HG03175 (cell line): Measurements from ENCODE around the gene QTRT2.

Source experiments
- ATAC-seq: cut with Tn5 transposase; IDR thresholded peaks from one replicate; pipeline ENCODE4 v1.9.1; 2021; ENCODE audit warnings: mild to moderate bottlenecking, moderate library complexity; ENCODE audit not compliant: unreplicated experiment

The QTRT2 gene

DNA sequence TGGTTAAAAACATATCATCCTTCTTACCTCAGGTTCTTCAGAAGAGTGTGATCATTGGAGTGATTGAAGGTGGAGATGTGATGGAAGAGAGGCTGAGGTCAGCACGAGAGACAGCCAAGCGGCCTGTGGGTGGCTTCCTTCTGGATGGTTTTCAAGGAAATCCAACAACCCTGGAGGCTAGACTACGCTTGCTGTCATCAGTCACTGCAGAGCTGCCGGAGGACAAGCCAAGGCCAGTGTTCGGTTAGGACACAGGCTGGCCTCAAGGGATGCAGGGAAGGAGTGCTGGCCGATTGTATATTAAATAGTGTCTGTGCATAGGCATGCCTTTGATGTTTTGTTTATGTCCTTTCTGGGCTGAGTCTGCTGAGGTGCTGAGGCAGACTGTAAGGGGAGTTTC lies 20.2 kb downstream of the QTRT2 start:
- no peak for ATAC-seq

DNA sequence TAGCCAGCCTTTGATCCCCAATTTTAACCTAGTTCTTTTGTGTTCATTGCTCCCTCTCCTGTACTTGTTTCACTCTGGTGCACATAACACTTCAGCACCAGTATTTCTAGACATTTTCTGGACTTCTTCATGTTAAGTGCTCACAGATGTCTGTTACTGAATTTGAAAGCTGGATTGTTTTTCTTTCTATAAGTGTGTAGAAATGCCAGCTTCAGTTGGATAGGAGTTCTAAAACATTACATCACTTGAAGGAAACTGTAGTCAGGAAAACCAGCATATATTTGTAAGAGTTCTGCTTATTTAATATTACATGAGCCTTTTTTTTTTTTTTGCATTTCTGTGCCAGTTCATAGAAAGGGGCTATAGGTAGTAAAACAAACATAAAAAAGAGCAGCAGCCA lies 21.6 kb downstream of the QTRT2 start:
- no peak for ATAC-seq

DNA sequence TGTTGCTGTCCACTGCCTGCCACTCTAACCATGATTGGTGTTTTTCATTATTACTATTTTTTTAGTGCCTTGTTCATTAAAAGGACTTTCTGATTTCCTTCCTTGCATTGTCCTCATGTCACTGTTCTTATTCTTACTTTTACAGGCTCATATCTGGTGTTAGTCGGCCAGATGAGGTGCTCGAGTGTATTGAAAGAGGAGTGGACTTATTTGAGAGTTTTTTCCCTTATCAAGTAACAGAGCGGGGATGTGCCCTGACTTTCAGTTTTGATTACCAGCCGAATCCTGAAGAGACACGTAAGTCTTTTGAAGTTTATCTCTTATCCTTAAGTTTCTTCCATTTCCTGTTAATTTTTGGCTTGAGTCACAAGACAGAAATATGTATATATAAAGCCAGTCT lies 23.2 kb downstream of the QTRT2 start:
- ATAC-seq = no peak

DNA sequence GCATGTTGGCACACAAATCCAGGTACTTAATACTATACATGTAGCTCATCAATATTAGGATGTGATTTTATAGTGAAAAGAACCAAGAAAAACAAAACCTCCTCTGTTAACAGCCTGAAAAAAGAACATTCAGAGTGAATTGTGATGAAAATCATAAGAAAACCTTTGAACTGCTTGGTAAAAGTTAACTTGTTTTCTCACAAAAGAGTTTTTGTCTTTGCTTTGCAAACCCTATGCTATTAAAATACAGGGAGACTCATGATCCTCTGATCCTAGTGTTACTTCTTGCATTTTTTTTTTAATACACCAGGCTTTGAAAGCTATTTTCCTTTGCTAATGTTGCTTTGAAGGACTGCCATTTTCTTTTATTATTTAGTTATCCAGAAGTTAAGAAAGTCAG lies 23.7 kb downstream of the QTRT2 start:
- no peak for ATAC-seq

DNA sequence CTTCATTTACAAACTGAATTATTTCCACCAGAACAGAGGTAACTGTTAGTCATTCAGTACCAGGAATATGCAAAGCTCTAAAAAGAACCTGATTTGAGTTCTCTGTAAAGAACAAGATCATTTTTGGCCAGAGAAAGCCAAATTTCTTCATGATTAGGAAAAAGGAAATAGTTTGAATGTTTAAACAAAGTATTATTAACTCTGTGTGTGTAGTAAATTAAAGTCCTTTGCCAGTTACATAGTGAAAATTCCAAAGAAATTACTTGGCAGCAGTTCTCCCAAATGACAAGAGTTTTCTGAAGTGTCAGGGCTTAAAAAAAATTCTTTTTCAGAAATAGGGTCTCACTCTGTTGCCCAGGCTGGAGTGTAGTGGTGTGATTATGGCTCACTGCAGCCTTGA lies 24.5 kb downstream of the QTRT2 start:
- ATAC-seq = no peak

DNA sequence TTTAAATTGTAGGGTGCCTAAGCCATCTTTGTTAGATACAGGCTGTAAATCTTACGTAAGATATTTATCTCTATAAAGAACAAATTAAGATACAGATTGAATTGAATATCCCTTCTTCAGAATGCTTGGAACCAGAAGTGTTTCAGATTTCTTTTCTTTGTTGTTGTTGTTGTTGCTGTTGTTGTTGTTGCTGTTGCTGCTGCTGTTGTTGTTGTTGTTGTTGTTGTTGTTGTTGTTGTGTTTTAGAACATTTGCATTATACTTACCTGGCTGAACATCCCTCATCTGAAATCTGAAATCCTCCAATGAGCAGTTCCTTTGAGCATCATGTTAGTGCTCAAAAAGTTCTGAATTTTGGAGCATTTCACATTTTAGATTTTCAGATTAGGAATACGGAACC lies 26.6 kb downstream of the QTRT2 start:
- ATAC-seq = no peak

DNA sequence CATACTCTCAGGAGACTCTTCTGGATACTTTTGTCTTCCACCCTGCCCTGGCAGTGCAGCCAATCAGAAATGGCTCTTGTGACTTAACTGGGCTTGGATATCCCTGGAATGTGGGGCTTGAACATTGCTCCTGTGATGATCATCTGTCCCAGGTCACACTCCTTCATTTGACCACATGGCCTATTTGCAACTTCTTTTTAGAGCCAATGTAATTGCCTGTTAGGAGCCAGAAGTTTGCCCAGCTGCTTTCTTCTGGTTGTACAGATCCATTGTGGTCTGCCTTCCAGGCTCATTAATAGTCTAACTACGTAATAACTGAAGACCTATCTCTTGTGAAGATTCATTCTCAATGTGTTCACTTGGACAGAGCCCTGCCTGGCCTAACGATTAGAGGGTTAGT lies 29.8 kb downstream of the QTRT2 start:
- ATAC-seq = no peak

DNA sequence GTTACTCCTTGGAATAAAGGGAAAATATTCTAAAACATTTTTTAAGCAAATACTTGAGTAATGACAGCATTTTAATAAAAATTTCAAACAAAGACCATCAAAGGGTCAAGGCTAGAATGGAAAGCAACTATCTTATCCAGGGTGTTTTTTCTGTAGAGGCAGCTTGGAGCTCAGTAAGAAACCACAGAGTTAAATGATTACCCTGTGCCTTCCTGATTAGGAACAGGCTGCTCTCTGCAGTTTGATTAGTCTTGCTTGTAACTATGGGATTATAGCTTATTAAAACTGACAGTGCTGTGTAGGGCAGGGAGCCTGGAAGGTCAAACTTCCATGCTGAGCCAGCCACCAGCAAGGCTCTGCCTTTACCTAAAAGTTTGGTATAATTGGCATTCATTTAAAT lies 33.1 kb downstream of the QTRT2 start:
- ATAC-seq = no peak

DNA sequence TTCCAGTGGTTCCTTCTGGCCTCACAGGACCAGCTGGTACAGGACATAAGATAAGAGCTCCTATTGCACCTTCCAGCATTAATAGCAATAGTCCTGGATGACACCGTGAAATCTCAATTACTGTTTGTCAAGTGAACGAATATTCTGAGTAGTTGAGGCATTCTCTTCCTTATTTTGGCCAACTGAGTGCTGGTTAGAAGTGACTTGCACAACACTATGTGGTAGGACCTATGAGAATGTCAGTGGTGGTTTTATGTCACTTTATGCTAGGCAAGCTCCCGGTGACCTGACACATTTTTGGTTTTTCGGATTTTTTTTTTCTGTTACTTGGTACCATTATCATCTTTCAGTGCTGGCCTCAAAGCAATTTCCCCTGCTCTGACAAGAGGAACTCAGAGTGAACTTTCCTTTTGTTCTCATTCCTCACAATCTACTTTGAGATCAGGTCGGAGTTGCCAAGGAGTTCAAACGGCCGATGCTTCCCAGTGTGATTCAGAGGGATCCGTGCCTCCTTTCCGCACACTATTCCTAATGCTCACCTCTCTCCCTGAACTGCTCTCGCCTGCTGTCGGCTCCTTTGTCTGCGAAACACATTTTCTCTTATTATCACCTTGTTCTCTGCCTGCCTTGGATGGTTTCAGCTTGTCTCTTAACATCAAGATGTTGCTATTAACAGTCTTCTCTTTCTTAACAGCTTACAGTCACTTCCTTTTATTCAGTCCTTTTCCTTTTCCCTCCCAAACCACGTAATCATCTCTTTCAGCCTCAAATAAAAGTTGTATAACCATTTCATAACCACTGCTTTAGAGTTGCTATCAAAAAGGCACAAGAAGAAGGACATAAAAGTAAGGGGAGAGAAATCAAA lies 35.8 kb downstream of the QTRT2 start:
- no peak for ATAC-seq

DNA sequence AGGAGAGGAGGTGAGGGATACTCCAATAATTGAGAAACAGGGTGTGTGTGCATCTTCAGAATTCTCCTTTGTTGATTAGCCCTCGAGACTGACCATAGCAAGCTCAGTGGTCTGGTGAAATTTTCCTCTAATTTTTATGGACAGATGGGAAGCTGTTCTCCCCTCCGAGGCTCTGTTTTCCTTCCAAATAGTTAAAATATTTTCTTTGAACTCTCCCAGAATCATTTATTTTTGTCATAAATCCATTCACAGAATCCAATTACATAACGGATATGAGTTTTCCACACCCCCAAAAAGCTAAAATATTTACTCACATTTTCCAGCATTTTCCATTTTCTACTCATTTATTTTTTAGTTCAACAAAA lies 36.5 kb downstream of the QTRT2 start:
- no peak for ATAC-seq

DNA sequence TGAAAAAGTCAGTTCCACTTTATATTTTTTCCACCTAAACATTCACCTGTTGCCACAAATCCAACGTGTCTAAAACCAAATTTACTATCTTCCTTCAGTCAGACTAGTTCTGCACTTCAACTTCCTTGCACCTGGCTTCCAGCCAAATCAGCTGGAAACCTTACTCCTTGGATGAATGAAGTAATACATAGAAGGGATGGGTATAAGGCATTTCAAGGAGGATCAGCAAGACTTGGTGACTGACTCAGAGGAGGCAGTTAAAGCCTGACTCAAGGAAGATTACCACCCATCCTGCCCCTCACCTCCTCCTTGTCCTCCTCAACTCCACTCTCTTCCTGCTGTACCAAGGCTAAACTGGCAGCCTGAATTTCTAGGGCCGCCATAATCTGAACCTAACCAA lies 37.1 kb downstream of the QTRT2 start:
- no peak for ATAC-seq

DNA sequence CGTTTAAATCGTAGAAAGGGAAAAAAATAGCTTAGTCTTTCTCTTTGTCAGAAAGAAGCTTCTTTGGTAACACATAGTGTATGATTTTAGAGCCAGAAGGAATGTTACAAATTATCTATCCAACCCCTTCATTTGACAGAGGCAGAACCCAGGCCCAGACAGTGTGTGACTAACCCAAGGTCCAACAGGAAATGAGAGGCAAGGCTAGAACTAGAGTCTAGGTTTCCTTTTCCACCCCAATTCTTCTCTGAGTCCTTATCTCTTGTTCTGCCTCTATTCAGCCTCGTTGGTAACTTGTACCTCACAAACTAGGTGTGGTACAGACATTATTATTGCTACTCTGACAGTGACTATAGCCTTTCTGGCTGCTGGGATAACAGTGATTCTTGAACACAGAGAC lies 39.3 kb downstream of the QTRT2 start:
- no peak for ATAC-seq

DNA sequence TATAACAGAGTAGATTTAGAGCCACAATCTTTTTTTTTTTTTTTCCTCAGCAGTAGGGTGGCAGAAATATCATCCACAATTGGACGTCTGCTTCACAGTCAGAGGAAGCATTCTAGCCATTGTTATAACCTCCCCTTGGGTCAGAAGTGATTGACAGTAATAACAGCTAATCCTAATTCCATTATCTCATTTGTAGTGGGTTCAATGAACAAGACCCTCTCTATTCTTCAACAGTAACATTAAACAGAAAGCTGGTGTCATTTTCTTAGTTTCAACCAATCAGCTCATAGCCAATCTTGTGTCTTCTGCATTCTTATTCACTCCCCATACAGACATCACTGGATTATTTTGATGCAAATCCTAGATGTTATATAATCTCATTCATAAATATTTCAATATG lies 44.6 kb downstream of the QTRT2 start:
- no peak for ATAC-seq

DNA sequence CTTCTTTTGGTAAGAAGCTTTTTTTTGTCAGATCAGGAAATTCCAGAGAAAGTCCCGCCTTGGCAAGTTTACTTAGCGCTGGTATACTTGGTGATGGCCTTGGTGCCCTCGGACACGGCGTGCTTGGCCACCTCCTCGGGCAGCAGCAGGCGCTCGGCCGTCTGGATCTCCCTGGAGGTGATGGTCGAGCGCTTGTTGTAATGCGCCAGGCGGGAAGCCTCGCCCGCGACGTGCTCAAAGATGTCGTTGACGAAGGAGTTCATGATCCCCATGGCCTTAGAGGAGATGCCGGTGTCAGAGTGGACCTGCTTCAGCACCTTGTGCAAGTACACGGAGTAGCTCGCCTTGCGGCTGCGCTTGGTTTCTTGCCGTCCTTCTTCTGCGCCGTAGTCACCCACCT lies 46.6 kb downstream of the QTRT2 start:
- ATAC-seq = no peak

DNA sequence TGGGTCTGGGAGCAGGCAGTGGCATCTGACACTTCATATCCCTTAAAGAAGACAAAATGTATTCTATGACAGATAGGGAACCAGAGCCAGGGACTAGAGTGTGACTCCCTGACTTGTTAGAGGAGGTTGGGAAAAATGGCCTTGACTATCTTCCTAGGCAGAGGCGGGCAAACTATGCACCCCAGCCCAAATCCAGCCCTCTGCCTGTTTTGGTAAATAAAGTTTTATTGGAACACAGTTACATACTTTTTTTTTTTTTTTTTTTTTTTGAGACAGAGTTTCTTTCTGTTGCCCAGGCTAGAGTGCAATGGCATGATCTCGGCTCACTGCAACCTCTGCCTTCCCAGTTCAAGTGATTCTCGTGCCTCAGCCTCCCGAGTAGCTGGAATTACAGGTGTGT lies 47.3 kb downstream of the QTRT2 start:
- no peak for ATAC-seq

DNA sequence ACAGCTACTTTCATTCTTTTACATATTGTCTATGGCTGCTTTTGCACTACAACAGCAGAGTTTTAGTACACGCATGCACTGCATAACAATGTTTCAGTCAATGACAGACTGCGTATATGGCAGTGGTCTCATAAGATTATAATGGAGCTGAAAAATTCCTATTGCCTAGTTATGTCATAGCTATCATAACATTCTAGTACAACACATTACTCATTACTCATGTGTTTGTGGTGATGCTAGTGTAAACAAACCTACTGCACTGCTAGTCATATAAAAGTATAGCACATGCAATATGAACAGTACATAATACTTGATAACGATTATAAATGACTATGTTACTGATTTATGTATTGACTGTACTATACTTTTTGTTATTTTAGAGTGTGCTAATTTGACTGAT lies 47.9 kb downstream of the QTRT2 start:
- ATAC-seq = no peak

DNA sequence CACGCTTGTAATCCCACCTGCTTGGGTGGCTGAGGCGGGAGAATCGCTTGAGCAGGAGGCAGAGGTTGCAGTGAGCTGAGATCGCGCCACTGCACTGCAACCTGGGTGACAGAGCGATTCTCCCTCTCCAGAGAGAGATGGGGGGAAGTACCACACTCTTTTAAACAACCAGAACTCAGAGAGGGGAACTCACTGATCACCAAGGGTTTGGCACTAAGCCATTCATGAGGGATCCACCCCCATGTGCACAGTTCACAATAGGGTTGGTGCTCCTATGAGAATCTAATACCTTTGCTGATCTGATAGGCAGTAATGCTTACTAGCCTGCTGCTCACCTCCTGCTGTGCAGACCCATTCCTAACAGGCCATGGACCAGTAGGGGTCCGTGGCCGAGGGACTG lies 51.6 kb downstream of the QTRT2 start:
- no peak for ATAC-seq

DNA sequence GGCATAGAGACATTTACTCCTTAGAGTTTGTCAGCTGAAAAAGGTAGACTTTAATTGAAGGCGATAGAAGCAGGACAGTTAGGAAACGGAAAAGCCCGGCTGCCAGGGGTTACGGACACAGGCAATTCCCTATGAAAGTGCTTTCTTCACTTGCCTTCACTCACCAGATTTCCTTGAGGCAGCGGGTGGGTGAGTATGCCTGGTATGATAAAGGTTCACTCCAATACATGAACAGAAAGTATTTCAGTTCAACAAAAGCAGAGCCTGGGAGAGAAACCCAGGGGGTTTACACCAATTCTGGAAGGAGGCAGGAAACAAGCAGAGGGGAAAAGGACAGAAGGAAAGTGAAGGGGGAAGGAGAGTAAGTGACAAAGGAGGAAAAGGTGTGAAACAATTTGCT lies 53.9 kb downstream of the QTRT2 start:
- ATAC-seq = no peak

DNA sequence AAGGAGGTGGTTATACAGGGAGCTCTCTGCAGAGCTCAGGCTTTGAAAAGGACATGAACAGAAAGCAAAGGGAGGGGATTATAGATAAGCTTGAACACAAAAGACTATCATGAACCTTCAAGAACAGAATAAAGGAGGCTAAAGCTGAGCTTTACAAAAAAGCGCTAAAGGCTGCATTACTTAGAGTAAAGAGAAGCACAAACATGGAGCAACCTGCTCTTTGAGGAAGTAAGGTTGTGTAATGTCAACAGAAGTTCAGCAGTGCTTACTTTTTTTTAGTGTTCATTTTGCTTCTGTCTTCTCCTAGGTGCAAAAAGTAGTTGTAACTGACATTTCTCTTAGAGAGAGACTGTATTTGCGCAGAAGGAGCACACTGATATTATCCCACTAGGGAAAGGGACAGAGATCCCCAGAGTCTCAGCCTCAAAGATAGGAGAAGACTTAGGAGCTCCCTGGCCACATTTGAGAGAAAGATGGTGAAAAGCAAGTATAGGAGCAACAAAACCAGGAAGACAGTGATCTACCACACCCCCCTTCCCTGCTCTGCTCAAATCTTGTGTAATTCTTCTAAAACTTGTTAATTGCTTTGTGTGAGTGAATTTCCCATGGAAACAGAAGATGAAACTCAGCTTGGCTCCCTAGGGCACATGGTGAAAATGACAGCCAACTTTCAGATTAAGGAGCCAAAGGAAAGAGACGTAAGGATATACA lies 54.7 kb downstream of the QTRT2 start:
- ATAC-seq = no peak

DNA sequence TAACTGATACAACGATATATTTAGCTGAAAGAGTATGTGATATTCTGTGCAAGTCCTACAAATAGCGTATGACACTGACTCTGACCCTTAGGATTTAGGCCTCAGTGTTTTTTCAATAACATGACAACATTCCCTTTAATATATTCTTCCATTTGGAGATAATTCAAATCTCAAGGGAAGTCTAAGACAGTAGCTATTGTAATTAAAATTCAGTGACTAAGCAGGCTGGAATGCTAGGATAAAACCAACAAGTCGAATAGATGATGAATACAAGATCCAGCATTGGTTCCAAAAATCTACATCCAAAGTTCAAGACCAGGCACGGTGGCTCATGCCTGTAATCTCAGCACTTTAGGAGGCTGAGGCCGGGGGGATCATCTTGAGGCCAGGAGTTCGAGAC lies 56.2 kb downstream of the QTRT2 start:
- ATAC-seq = no peak

DNA sequence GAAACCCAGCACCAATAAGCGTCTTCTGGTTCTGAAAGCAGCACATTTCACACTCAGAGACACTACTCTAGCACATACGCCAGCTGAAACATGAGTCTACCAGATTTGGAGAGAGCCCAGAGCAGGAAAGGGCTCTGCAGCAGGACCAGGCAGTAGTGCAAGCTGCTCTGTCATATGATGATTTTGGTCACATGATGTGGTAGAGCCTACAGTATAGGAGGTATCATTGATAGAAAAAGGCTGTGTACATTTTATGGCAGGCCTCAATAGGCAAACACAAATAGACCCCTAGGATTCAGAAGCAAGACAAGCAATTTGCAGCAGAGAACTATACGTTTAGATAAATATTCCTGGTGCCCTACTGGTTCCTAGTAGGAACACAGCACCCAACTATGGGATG lies 58.2 kb downstream of the QTRT2 start:
- no peak for ATAC-seq

DNA sequence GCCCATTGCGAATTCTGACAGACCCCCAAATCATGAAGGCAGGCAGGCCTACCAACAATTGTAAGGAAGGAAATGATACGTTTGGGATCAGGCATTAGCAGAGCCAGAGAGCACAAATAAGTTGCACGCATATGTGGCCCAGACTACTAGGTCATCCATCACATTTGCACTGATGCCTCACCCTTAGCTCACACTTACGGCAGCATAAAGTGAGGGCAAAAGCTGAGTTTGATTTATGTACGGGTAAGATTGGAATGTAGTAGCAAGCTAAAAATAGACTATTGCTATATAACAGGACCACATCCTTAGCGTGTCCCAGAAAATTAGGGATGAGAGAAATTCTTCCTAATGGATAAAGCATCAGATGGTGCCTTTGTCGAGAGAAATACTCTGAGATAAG lies 58.6 kb downstream of the QTRT2 start:
- ATAC-seq = no peak

DNA sequence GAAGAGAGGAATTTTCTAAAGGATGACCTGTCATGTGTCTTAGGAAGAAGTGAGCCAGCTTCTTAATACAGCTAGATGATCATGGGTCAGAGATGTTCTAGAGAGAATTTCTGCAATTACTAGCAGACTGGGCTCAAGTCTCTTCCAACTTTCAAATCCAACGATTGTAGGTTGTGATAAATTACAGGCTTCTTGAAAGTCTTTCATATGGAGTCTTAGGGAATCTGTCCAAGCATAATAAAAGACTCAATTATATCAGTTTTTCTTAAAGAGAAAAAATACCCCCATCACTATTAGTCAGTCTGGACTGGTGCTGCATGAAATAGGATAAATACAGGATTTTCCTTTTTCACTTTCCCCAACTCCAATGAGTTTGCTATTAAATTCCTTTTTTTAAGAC lies 63.2 kb downstream of the QTRT2 start:
- ATAC-seq = no peak
